HEK293T (cell line): Measurements from ENCODE around the gene BLVRB.

Source experiments
- CTCF ChIA-PET: fragments of 350-600 bp; formaldehyde crosslinking; extraction: SDS; loops from one replicate; lab custom pipeline; 2021; ENCODE audit warnings: antibody characterized with exemption, inconsistent platforms; lab: Yijun Ruan, JAX
- POLR2A ChIA-PET: fragments of 350-600 bp; formaldehyde crosslinking; extraction: SDS; loops from one replicate; lab custom pipeline; 2020; ENCODE audit warnings: antibody characterized with exemption, inconsistent platforms; lab: Yijun Ruan, JAX
- DNase-seq: peaks from one replicate; pipeline ENCODE4 v3.0.0; 2012; ENCODE audit warnings: mixed read lengths; ENCODE audit errors: extremely low spot score
- ARNT ChIP-seq: fragments of 450-650 bp; IDR thresholded peaks from 2 replicates; pipeline ENCODE4 v1.6.1; 2017; ENCODE audit warnings: mild to moderate bottlenecking
- BHLHE40 ChIP-seq: fragments of 450-650 bp; IDR thresholded peaks from 2 replicates; pipeline ENCODE4 v1.6.1; 2016; ENCODE audit warnings: mild to moderate bottlenecking, moderate library complexity, borderline replicate concordance
- CTBP1 ChIP-seq: fragments of 450-650 bp; IDR thresholded peaks from 2 replicates; pipeline ENCODE4 v1.6.1; 2016; ENCODE audit warnings: borderline replicate concordance
- ELF4 ChIP-seq: fragments of 450-650 bp; IDR thresholded peaks from 2 replicates; pipeline ENCODE4 v1.6.1; 2017; ENCODE audit warnings: antibody characterized with exemption
- FOXA1 ChIP-seq: fragments of 450-650 bp; IDR thresholded peaks from 2 replicates; pipeline ENCODE4 v1.6.1; 2016; ENCODE audit warnings: mild to moderate bottlenecking
- FOXK2 ChIP-seq: fragments of 450-650 bp; IDR thresholded peaks from 2 replicates; pipeline ENCODE4 v1.6.1; 2016; ENCODE audit warnings: mild to moderate bottlenecking
- FOXM1 ChIP-seq: fragments of 450-650 bp; IDR thresholded peaks from 2 replicates; pipeline ENCODE4 v1.6.1; 2017; ENCODE audit warnings: mild to moderate bottlenecking, borderline replicate concordance
- HDGF ChIP-seq: fragments of 450-650 bp; IDR thresholded peaks from 2 replicates; pipeline ENCODE4 v1.6.1; 2017; ENCODE audit warnings: antibody characterized with exemption, borderline replicate concordance
- L3MBTL2 ChIP-seq: fragments of 450-650 bp; conservative IDR thresholded peaks from 2 replicates; pipeline ENCODE4 v1.6.1; 2016; ENCODE audit warnings: mild to moderate bottlenecking
- LEF1 ChIP-seq: fragments of 450-650 bp; IDR thresholded peaks from 2 replicates; pipeline ENCODE4 v1.6.1; 2017; ENCODE audit warnings: mild to moderate bottlenecking, borderline replicate concordance
- NFRKB ChIP-seq: fragments of 450-650 bp; IDR thresholded peaks from 2 replicates; pipeline ENCODE4 v1.6.1; 2016; ENCODE audit warnings: mild to moderate bottlenecking, moderate library complexity
- SP1 ChIP-seq: fragments of 450-650 bp; IDR thresholded peaks from 2 replicates; pipeline ENCODE4 v1.6.1; 2017
- SUZ12 ChIP-seq: fragments of 450-650 bp; IDR thresholded peaks from 2 replicates; pipeline ENCODE4 v1.6.1; 2016; ENCODE audit warnings: mild to moderate bottlenecking
- TARDBP ChIP-seq: fragments of 450-650 bp; IDR thresholded peaks from 2 replicates; pipeline ENCODE4 v1.6.1; 2016
- ZNF384 ChIP-seq: fragments of 450-650 bp; IDR thresholded peaks from 2 replicates; pipeline ENCODE4 v1.6.1; 2016
- TF ChIP-seq, protein P1 (sequence below): fragments of 450-650 bp; IDR thresholded peaks from 2 replicates; pipeline ENCODE4 v1.6.1; 2016

The BLVRB gene

DNA sequence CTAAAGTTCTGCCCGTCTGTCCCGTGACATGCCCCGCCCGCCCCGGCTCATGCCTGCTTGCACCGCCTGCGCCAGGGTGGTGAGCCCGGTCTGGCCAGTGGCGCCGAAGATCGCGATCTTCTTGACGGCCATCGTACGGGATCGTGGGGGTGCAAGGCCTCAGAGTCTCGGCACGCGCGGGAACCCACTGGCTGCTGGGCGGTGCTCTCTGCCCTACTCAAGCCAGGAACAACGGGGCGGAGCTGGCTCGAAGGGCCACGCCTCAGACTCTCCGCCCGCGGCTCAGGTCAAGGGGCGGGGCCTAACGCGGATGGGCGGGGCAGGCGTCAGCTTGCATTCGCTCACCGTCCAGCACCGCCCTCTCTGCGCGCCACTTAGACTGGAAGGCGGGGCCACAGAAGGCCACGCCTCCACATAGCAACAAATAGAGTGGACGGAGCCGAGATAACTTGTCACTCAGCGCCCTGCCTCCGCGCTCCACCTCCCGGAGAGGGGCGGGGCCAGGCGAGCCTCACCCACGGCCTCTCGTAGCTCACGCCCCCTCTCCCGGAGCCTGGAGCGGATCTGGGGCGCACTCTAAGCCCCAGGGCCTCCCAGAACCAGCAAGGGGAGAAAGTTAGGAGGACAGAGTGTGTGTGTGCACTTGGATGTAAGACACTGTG is at the start of gene BLVRB:
Gene BLVRB, minus strand, starts transcription at position 189 of the 662 bp plus-strand sequence. Its CDS starts 57 bp downstream, at position 132.
- POLR2A ChIA-PET, result interaction anchor here (0.7 to 3.2 kb wide), 9 partner anchors 22 to 140 kb away, joined by 3 to 15 read pairs (median 6); partner anchors contain the start of genes SERTAD1 and SERTAD3
- TF ChIP-seq, protein P1, sequence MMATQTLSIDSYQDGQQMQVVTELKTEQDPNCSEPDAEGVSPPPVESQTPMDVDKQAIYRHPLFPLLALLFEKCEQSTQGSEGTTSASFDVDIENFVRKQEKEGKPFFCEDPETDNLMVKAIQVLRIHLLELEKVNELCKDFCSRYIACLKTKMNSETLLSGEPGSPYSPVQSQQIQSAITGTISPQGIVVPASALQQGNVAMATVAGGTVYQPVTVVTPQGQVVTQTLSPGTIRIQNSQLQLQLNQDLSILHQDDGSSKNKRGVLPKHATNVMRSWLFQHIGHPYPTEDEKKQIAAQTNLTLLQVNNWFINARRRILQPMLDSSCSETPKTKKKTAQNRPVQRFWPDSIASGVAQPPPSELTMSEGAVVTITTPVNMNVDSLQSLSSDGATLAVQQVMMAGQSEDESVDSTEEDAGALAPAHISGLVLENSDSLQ, result peak; percentile 95
- no peak for TF ChIP-seq FOXM1
- peak; percentile 54; the same call in 1 of the 2 replicates for TF ChIP-seq L3MBTL2
- TF ChIP-seq HDGF, result peak; percentile 94
- DNase-seq, result peak; percentile 99
- CTCF ChIA-PET, result interaction anchor here (0.5 to 1.9 kb wide), 8 partner anchors 8 to 169 kb away, joined by 3 to 7 read pairs (median 4); no protein-coding TSS in a partner anchor

DNA sequence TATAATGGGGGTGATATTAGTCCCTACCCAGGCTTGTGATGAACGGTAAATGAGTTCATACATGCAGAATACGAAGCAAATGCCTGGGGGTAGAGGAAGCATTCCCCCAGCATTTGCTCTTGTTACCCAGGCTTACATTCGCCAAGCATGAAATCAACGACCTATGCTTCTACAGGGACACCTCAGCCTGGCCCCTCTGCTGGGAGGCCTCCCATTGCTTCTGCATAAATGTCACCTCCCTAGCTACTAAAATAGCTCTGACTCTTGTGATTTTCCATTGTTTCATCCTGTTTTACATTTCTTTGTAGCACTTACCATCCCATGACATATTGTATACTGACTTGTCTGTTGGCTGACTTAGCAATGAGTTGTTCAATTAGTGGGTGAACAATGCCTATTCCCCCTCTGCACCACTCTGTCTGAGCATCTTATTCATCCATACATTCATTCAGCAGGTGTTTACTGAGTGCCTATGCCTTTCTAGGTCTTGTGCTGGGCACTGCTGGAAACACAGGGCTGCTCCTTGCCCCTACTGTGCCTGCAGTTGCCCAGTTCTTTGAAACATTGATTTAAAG is 48.3 kb upstream of the BLVRB start:
- TF ChIP-seq FOXM1 (no peak), SUZ12 (no peak), ARNT (no peak), NFRKB (no peak), BHLHE40 (no peak), ZNF384 (no peak), L3MBTL2 (no peak), CTBP1 (no peak), HDGF (no peak), ELF4 (no peak), TARDBP (no peak), SP1 (no peak)
- TF ChIP-seq, protein P1, result no peak
- ChIA-PET POLR2A (no interaction called here), CTCF (no interaction called here)
- no peak for DNase-seq

- CTCF ChIA-PET, result no interaction called here
- no peak for TF ChIP-seq SP1
- TF ChIP-seq FOXA1, result no peak
- TF ChIP-seq ARNT, result no peak
- TF ChIP-seq TARDBP, result no peak
- no peak for TF ChIP-seq BHLHE40
- TF ChIP-seq LEF1, result no peak
- no peak for TF ChIP-seq FOXM1
- TF ChIP-seq SUZ12, result no peak
- no peak for TF ChIP-seq HDGF
- TF ChIP-seq L3MBTL2, result no peak
- TF ChIP-seq ZNF384, result no peak
- no peak for TF ChIP-seq CTBP1
- TF ChIP-seq ELF4, result no peak
- TF ChIP-seq NFRKB, result no peak
- TF ChIP-seq, protein P1, result no peak
- no peak for TF ChIP-seq FOXK2
- POLR2A ChIA-PET, result no interaction called here
- no peak for DNase-seq
These were observed 47.8 kb upstream of the BLVRB start for GRCh38 chr19:40513345-40513678.

DNA sequence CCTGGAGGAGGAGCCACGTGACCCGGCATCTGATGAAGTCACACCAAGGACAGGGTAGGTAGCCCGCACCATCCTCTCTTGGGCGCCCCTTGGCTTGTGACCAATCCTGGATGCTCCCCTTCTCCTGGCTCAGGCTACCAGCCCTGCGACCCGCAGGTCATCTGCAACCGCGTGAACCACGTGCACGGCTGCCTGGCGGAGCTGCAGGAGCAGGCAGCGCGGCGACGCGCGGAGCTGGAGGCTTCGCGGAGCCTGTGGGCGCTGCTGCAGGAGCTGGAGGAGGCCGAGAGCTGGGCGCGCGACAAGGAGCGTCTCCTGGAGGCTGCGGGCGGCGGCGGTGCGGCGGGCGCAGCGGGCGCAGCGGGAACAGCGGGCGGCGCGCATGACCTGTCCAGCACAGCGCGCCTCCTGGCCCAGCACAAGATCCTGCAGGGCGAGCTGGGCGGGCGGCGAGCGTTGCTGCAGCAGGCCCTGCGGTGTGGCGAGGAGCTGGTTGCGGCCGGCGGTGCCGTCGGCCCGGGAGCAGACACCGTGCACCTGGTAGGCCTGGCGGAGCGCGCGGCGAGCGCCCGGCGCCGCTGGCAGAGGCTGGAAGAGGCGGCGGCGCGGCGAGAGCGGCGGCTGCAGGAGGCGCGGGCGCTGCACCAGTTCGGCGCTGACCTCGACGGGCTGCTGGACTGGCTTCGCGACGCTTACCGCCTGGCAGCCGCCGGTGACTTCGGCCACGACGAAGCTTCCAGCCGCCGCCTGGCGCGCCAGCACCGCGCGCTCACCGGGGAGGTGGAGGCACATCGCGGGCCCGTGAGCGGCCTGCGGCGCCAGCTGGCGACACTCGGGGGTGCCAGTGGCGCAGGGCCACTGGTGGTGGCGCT is 47.2 kb upstream of the BLVRB start:
- POLR2A ChIA-PET, result no interaction called here
- no peak for DNase-seq
- CTCF ChIA-PET, result no interaction called here
- TF ChIP-seq SUZ12, result no peak
- TF ChIP-seq FOXA1, result no peak
- TF ChIP-seq LEF1, result no peak
- TF ChIP-seq HDGF, result no peak
- no peak for TF ChIP-seq TARDBP
- TF ChIP-seq, protein P1, result no peak
- no peak for TF ChIP-seq FOXM1
- TF ChIP-seq L3MBTL2, result no peak
- no peak for TF ChIP-seq ARNT
- TF ChIP-seq CTBP1, result no peak
- no peak for TF ChIP-seq FOXK2
- TF ChIP-seq ZNF384, result no peak
- no peak for TF ChIP-seq SP1
- TF ChIP-seq ELF4, result no peak
- no peak for TF ChIP-seq BHLHE40
- no peak for TF ChIP-seq NFRKB

DNA sequence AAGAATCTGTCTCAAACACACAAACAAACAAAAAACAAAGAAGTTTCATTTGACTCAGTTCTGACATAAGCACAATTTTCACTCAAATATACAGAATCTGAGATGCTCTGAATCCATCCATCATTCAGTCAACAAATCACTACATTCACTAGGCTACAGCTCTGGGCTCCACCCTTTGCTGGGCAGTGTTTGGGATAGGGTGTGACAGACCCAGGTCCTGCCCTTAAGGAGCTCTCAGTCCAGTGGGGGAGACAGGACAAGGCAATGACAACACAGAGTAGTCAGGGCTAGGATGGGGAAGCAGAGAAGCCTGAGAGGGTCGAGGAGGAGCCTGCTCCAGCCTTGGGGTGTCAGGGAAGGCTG is 46.5 kb upstream of the BLVRB start:
- ChIA-PET POLR2A (no interaction called here), CTCF (no interaction called here)
- no peak for TF ChIP-seq CTBP1
- no peak for TF ChIP-seq L3MBTL2
- TF ChIP-seq FOXK2, result no peak
- no peak for TF ChIP-seq TARDBP
- no peak for DNase-seq
